Breast epithelium (tissue), 4 donors: ENCODE data around the gene MCM5. TPM values are rescaled to one million over a fixed set of nuclear protein-coding genes. Genes with fewer than 3 reads are reported as not detected.

Experiments
- DNase-seq, 2 donors: peaks; one replicate each; pipeline ENCODE4 v3.0.0-alpha.2; 2019; ENCODE audit warnings: low spot score in 2 of 2
- H3K27ac ChIP-seq, 2 donors: fragments of 200-600 bp; sonication (generic) in 1 of 2; one replicate each; pipeline ENCODE4 v1.5.1; 2016 to 2019; ENCODE audit warnings: mild to moderate bottlenecking in 1 of 2
- H3K27me3 ChIP-seq, 2 donors: fragments of 200-600 bp; sonication (generic) in 1 of 2; one replicate each; pipeline versions ENCODE4 v1.5.1 to v1.6.0; 2017 to 2019; ENCODE audit warnings: control low read depth in 1 of 2, mild to moderate bottlenecking in 1 of 2
- H3K36me3 ChIP-seq: fragments of 200-600 bp; one replicate; pipeline ENCODE4 v1.5.1; 2019
- H3K4me1 ChIP-seq, 2 donors: fragments of 200-600 bp; sonication (generic); one replicate each; pipeline ENCODE4 v1.5.1; 2016 to 2019; ENCODE audit warnings: control low read depth in 1 of 2
- H3K4me3 ChIP-seq, 3 donors: fragments of 200-600 bp; sonication (generic); 1 replicate in 2 of 3; 2 replicates in 1 of 3; pipeline ENCODE4 v1.5.1; 2016 to 2019; ENCODE audit warnings: mild to moderate bottlenecking in 3 of 3, moderate library complexity in 2 of 3
- H3K9me3 ChIP-seq, 2 donors: fragments of 200-600 bp; sonication (generic) in 1 of 2; one replicate each; pipeline ENCODE4 v1.5.1; 2016 to 2019; ENCODE audit warnings: control low read depth in 1 of 2
- POLR2A ChIP-seq: fragments of 450-650 bp; IDR thresholded peaks from one replicate; pipeline ENCODE4 v1.6.1; 2016; ENCODE audit warnings: antibody characterized with exemption, mild to moderate bottlenecking, moderate library complexity
- POLR2AphosphoS5 ChIP-seq, 3 donors: sonication (generic); formaldehyde crosslinking; IDR thresholded peaks; one replicate each; pipeline ENCODE4 v1.6.1; 2017; ENCODE audit warnings: antibody characterized with exemption in 3 of 3
- intact Hi-C: fragments of 100-400 bp; cut with DNase I; formaldehyde crosslinking; loops from one replicate; pipeline ENCODE4 v1.15.1; 2023; ENCODE audit warnings: low total_unique reads
- total RNA-seq, 3 donors: library from RNA; depleted of rRNA; stranded (reverse); fragments of >200 nt; gene quantifications; one replicate each; pipeline ENCODE4 v1.1.0, GENCODE V29; 2016
- TF ChIP-seq, protein P1 (sequence below), 3 donors: fragments of 450-650 bp; IDR thresholded peaks; one replicate each; pipeline ENCODE4 v1.5.1; 2016 to 2017; ENCODE audit warnings: antibody characterized with exemption in 3 of 3, mild to moderate bottlenecking in 3 of 3, moderate library complexity in 3 of 3

Gene MCM5
- total RNA-seq, 3 donors from 2014 or later = 16.4 to 23.3 (median 16.8) TPM

- Histone ChIP-seq H3K27me3 (no peaks in the 10 kb centered on the region), H3K36me3 (no peaks in the 10 kb centered on the region), H3K27ac (peak overlapping the region; percentile 75 to 89), H3K9me3 (no peaks in the 10 kb centered on the region), H3K4me3 (peak overlapping the region in 1 of 3 donors; percentile 2), H3K4me1 (no peaks in the 10 kb centered on the region)
- TF ChIP-seq, protein P1, sequence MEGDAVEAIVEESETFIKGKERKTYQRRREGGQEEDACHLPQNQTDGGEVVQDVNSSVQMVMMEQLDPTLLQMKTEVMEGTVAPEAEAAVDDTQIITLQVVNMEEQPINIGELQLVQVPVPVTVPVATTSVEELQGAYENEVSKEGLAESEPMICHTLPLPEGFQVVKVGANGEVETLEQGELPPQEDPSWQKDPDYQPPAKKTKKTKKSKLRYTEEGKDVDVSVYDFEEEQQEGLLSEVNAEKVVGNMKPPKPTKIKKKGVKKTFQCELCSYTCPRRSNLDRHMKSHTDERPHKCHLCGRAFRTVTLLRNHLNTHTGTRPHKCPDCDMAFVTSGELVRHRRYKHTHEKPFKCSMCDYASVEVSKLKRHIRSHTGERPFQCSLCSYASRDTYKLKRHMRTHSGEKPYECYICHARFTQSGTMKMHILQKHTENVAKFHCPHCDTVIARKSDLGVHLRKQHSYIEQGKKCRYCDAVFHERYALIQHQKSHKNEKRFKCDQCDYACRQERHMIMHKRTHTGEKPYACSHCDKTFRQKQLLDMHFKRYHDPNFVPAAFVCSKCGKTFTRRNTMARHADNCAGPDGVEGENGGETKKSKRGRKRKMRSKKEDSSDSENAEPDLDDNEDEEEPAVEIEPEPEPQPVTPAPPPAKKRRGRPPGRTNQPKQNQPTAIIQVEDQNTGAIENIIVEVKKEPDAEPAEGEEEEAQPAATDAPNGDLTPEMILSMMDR (IDR thresholded peaks at IDR 0.05) = peak in 1 of 3 donors; percentile 4
- TF ChIP-seq POLR2AphosphoS5 (IDR thresholded peaks at IDR 0.05) (peak; percentile 95 to 100 (median 98)), POLR2A (no peak)
- DNase-seq = peak; percentile 90 to 95
- intact Hi-C loops = no loop called here
Observed at GRCh38 chr22:35376728-35377472, 23.0 kb upstream of the MCM5 start.

- Histone ChIP-seq H3K27ac (peak overlapping the region; percentile 75 to 89), H3K36me3 (no peaks in the 10 kb centered on the region), H3K9me3 (no peaks in the 10 kb centered on the region), H3K4me3 (no peak overlapping the region), H3K4me1 (no peaks in the 10 kb centered on the region), H3K27me3 (no peaks in the 10 kb centered on the region)
- DNase-seq = no peak
- intact Hi-C loops = no loop called here
- TF ChIP-seq POLR2A (no peak), POLR2AphosphoS5 (IDR thresholded peaks at IDR 0.05) (no peak)
- TF ChIP-seq, protein P1 (IDR thresholded peaks at IDR 0.05) = no peak
Observed at GRCh38 chr22:35377735-35378134, 22.2 kb upstream of the MCM5 start.

DNA sequence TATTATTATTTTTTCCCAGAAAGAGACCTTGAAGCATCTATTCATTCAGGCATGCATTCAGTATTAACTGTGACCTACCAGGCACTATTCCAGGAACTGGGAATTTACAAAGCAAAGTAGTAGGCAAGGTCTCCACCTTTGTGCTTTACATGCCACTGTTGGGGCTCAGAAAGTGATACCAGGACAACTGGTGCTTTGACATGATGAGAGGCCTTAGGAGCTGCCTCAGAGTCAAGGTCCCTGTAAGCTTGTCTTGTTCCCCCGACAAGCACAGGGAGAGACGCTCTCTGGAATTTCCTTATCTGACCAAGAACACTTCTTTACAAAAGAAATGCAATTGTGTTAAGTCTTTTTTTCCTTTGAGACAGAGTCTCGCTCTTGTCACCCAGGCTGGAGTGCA lies 21.3 kb upstream of the MCM5 start:
- H3K9me3 ChIP-seq = no peaks in the 10 kb centered on the region
- no peak for DNase-seq
- TF ChIP-seq, protein P1 (IDR thresholded peaks at IDR 0.05) = no peak
- no peak for TF ChIP-seq POLR2AphosphoS5 (IDR thresholded peaks at IDR 0.05)
- no peaks in the 10 kb centered on the region for H3K4me1 ChIP-seq
- peak overlapping the region in 1 of 2 donors; percentile 75 for H3K27ac ChIP-seq
- H3K36me3 ChIP-seq = no peaks in the 10 kb centered on the region
- intact Hi-C loops = no loop called here
- H3K4me3 ChIP-seq = no peak overlapping the region
- no peaks in the 10 kb centered on the region for H3K27me3 ChIP-seq

GRCh38 chr22:35379146-35379993 lies 20.6 kb upstream of the MCM5 start:
- TF ChIP-seq POLR2AphosphoS5 (IDR thresholded peaks at IDR 0.05) (no peak), POLR2A (no peak)
- TF ChIP-seq, protein P1 (IDR thresholded peaks at IDR 0.05) = no peak
- H3K27ac ChIP-seq = peak overlapping the region in 1 of 2 donors; percentile 75
- no peak overlapping the region for H3K4me3 ChIP-seq
- H3K36me3 ChIP-seq = no peaks in the 10 kb centered on the region
- H3K27me3 ChIP-seq = no peaks in the 10 kb centered on the region
- intact Hi-C loops = no loop called here
- DNase-seq = no peak
- H3K4me1 ChIP-seq = no peaks in the 10 kb centered on the region
- H3K9me3 ChIP-seq = no peaks in the 10 kb centered on the region

GRCh38 chr22:35380013-35380412 lies 19.9 kb upstream of the MCM5 start:
- no peaks in the 10 kb centered on the region for H3K27me3 ChIP-seq
- peak overlapping the region; percentile 49 to 79 for H3K27ac ChIP-seq
- TF ChIP-seq POLR2A = no peak
- H3K4me1 ChIP-seq = no peaks in the 10 kb centered on the region
- intact Hi-C loops = no loop called here
- no peaks in the 10 kb centered on the region for H3K36me3 ChIP-seq
- H3K4me3 ChIP-seq = no peak overlapping the region
- H3K9me3 ChIP-seq = no peaks in the 10 kb centered on the region
- no peak for DNase-seq
